ENCODE data around the gene PERM1. TPM values are rescaled to one million over a fixed set of nuclear protein-coding genes. Genes with fewer than 3 reads are reported as not detected.

The PERM1 gene
- total RNA-seq, 4 donors from 2014 or later: 0.24 to 0.93 (median 0.44) TPM

DNA sequence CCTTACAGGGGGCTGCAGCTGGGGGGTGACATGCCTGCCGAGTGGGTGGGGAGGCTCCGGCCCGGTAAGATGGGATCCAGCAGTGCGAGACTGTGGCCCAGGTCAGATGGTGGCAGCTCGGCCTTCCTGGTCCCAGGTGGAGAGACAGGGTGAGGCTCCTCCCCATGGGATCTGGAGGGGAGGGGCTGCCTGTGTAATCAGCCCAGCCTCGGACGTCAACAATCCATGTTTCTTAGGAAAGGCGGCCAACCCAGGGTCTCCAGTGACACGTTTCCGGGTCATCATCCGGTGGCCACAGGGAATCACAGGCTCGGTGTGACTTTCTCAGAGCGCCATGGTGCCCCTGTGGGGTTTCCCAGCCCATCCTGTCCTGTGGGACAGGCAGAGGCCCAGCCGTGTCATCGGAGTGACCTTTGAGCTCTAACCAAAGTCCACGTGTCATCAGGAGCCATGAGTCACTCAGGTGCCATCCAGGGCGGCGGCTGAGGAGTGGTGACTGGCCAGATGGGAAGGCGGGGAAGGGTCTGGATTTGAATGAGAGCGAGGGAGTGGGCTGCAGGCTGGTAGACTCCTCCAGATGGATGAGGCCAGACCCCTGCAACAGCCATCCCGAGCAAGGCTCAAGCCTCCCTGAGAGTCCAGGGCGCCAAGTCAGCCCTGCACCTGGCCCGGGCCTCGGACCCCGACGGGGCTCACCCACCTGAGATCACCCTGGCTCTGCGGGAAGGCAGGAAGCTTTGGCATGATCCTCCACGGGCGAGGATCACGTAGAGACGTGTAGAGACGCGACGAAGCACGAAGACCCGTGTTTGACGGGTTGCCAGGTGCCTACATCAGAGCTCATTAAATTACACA is 24.6 kb upstream of the PERM1 start:
- DNase-seq (ENCODE audit: low spot score in 2 of 2): peak in 1 of 2 donors; percentile 61
- H3K4me3 ChIP-seq: no peak overlapping the region
- peaks cover 38% of the 10 kb centered on the region for H3K27me3 ChIP-seq
- H3K36me3 ChIP-seq: no peaks in the 10 kb centered on the region
- H3K4me1 ChIP-seq: peaks cover 43% of the 10 kb centered on the region
- 61% methylated on average over 13 of the region's 37 CpGs for WGBS
- no peak overlapping the region for H3K27ac ChIP-seq
- H3K9me3 ChIP-seq: no peaks in the 10 kb centered on the region
- TF ChIP-seq EP300 (IDR thresholded peaks at IDR 0.05) (no peak), POLR2AphosphoS5 (IDR thresholded peaks at IDR 0.05) (no peak), POLR2A (IDR thresholded peaks at IDR 0.05) (no peak)
- TF ChIP-seq, protein P1, sequence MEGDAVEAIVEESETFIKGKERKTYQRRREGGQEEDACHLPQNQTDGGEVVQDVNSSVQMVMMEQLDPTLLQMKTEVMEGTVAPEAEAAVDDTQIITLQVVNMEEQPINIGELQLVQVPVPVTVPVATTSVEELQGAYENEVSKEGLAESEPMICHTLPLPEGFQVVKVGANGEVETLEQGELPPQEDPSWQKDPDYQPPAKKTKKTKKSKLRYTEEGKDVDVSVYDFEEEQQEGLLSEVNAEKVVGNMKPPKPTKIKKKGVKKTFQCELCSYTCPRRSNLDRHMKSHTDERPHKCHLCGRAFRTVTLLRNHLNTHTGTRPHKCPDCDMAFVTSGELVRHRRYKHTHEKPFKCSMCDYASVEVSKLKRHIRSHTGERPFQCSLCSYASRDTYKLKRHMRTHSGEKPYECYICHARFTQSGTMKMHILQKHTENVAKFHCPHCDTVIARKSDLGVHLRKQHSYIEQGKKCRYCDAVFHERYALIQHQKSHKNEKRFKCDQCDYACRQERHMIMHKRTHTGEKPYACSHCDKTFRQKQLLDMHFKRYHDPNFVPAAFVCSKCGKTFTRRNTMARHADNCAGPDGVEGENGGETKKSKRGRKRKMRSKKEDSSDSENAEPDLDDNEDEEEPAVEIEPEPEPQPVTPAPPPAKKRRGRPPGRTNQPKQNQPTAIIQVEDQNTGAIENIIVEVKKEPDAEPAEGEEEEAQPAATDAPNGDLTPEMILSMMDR (IDR thresholded peaks at IDR 0.05): no peak

DNA sequence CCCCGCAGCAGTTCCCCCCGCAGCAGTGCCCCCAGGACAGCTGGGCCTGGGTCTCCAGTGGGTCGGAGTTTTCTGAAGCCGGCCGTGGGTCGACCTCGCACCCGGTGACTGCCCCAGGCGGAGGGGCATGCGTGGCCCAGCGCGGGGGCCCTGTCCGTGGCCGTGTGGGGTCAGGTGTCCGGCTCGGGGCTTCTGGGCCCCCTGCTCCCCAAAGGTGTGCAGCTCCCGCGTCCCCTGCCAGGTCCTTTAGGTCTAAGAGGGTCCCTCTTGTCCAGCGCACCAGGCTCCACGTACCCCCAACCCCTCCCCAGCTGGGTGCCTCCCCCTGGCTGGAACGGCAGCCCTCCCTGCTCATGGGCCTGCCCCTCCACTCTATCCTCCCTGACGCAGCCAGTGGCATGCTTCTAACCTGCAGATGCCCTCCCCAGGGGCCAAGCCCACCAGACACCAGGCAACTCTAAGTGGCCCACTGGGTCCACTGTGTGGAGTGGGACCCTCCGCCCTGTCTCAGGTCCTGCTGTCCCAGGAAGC is 23.9 kb upstream of the PERM1 start:
- peak; percentile 61 to 72 for DNase-seq (ENCODE audit: low spot score in 2 of 2)
- no CpG with 5 or more reads among the region's 23 CpGs for WGBS
- H3K27ac ChIP-seq: no peak overlapping the region

DNA sequence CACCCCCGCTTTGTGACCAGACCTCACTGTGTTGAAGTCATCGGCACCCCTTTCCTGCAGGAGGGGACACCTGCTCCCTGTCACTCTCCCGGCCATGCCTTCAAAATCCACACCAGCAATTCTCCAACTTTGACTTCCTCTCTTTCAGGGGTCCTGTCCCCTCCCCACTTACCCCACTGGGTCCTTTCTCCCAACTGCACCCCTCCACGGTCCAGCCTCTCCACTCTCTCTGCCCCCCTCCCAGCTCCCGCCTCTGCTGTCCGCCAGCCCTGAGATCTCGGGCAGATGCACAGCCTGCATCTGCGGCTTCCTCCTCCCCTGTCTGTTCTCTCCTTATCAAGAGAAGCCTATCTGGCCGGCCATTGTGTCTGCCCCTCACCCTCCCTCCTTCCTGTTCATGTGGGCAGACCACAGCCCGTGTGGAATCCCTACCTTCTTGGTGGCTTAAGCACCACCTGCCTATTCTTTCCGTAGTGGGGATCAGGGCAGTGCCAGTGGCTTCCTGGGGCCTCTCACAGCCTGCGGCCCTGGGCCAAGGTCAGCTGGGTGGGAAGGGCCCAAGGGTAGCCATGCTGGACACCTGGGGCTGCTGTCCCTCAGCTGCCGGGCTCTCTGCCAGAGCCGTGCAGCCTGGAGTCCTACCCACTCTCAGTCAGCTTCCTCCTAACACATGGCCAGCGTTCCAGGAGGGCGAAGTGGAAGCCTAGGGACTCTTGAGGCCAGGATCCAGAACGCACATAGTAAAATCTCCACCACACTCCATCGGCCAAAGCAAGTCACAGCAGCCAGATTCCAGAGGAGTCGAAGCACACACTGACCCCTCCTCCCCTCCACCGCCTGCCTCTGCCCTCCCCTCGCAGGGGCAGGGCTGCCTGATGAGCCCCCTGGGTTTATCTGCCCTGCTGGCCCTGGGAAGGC is 23.1 kb upstream of the PERM1 start:
- DNase-seq (ENCODE audit: low spot score in 2 of 2): peak in 1 of 2 donors; percentile 75
- Histone ChIP-seq H3K27me3 (peaks cover 53% of the 10 kb centered on the region), H3K4me3 (no peak overlapping the region), H3K4me1 (peaks cover 58% of the 10 kb centered on the region), H3K36me3 (no peaks in the 10 kb centered on the region), H3K27ac (no peak overlapping the region), H3K9me3 (no peaks in the 10 kb centered on the region)
- TF ChIP-seq, protein P1 (IDR thresholded peaks at IDR 0.05): no peak
- TF ChIP-seq POLR2AphosphoS5 (IDR thresholded peaks at IDR 0.05): no peak
- TF ChIP-seq POLR2A (IDR thresholded peaks at IDR 0.05): no peak
- no peak for TF ChIP-seq EP300 (IDR thresholded peaks at IDR 0.05)
- WGBS: 55% methylated on average over 14 of the region's 21 CpGs

More for the DNA sequence above, 23.9 kb upstream of the PERM1 start:
- no peaks in the 10 kb centered on the region for H3K9me3 ChIP-seq
- H3K4me1 ChIP-seq: peaks cover 50% of the 10 kb centered on the region
- H3K4me3 ChIP-seq: no peak overlapping the region
- H3K36me3 ChIP-seq: no peaks in the 10 kb centered on the region
- no peak for TF ChIP-seq EP300 (IDR thresholded peaks at IDR 0.05)
- TF ChIP-seq, protein P1 (IDR thresholded peaks at IDR 0.05): no peak
- no peak for TF ChIP-seq POLR2AphosphoS5 (IDR thresholded peaks at IDR 0.05)
- TF ChIP-seq POLR2A (IDR thresholded peaks at IDR 0.05): no peak
- H3K27me3 ChIP-seq: peaks cover 45% of the 10 kb centered on the region

DNA sequence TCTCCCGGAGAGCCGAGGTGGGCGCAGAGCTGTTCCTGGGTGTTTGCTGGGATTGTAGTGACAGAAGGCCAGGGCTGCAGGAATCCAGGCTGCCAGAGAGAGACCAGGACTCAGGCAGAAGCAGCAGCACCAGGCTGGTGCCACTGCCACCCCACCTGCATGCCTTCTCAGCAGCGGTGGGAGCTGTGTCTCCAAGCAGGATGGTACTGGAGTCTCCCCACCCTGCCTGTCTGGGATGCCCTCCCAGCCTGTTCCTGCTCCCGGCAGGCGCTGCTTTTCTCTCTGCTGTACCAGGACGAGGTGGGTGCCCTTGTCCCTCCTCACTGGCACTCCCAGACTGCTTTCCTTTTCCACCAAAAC is 22.5 kb upstream of the PERM1 start:
- H3K9me3 ChIP-seq: no peaks in the 10 kb centered on the region
- no peaks in the 10 kb centered on the region for H3K36me3 ChIP-seq
- TF ChIP-seq, protein P1 (IDR thresholded peaks at IDR 0.05): no peak
- no peak for TF ChIP-seq POLR2AphosphoS5 (IDR thresholded peaks at IDR 0.05)
- no peak for TF ChIP-seq EP300 (IDR thresholded peaks at IDR 0.05)
- no peak for TF ChIP-seq POLR2A (IDR thresholded peaks at IDR 0.05)
- H3K4me1 ChIP-seq: peaks cover 65% of the 10 kb centered on the region
- DNase-seq (ENCODE audit: low spot score in 2 of 2): no peak
- H3K27me3 ChIP-seq: peaks cover 60% of the 10 kb centered on the region
- no peak overlapping the region for H3K4me3 ChIP-seq
- H3K27ac ChIP-seq: no peak overlapping the region
- 14% methylated on average over 1 of the region's 7 CpGs for WGBS
